ENCODE data around the gene ADAMTS4. TPM values are rescaled to one million over a fixed set of nuclear protein-coding genes. Genes with fewer than 3 reads are reported as not detected.

ADAMTS4 gene
- total RNA-seq, 1 experiment from 2014 or later = 7.0 TPM

DNA sequence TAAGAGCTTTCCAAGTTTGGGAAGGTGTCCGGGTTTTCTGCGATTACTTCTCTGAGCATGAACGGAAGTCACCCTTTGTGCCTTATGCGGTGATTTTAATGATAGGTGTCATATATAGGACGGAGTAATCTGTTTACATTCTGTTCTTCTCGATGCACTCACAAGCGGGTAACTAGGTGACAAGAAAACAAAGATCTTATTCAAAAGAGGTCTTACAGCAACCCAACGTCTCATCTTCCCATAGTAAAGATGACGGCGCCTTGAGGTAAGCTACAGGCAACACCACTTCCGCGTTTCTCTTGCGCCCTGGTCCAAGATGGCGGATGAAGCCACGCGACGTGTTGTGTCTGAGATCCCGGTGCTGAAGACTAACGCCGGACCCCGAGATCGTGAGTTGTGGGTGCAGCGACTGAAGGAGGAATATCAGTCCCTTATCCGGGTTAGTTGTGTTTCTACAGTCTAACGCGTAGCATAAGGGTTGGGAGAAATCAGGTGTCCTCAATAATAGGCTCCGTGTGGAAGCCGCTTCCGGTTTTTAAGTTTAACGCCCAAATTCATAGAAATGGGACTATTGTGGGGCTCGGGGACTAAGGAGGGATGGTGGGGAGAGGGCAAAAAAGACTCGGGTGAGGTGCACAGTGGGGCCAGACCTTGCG, 45.0 kb downstream of the ADAMTS4 start, which contains the start of gene UFC1:
TSS of gene UFC1 (plus strand) at position 297 of the 656 bp plus-strand sequence. CDS start at position 317, 20 bp downstream.
- H3K4ac ChIP-seq (ENCODE audit: low read depth, low read length) = peak within 1 kb of the TSS; percentile 84; the same call in 1 of the 2 replicates
- peak within 1 kb of the TSS; percentile 39 for H4K5ac ChIP-seq (ENCODE audit: insufficient read length, low read depth, low read length)
- H4K91ac ChIP-seq (ENCODE audit: insufficient read length, low read depth, low read length) = no peak within 1 kb of the TSS
- Mint-ChIP-seq H3K36me3 (ENCODE audit: insufficient read depth in 1 of 3, low read depth in 3 of 3) (peaks cover 10 to 20% (median 17%) of the 10 kb centered on the region in 3 experiments; a peak in 6 of 7 replicates), H3K9me3 (no peaks in the 10 kb centered on the region), H3K27me3 (ENCODE audit: low read depth) (no peaks in the 10 kb centered on the region), H3K4me1 (peaks cover 15 to 16% of the 10 kb centered on the region in 2 experiments), H3K4me3 (peak within 1 kb of the TSS; percentile 99 to 100), H3K27ac (peak within 1 kb of the TSS; percentile 98 to 100 (median 100))
- peak within 1 kb of the TSS; percentile 99 for H3K18ac ChIP-seq (ENCODE audit: insufficient read length, low read depth, low read length)
- peak within 1 kb of the TSS; percentile 71 for H3K56ac ChIP-seq (ENCODE audit: insufficient read length, low read depth, low read length)
- no peaks in the 10 kb centered on the region for H3K79me1 ChIP-seq (ENCODE audit: insufficient read depth, low read depth, low read length, poor library complexity, severe bottlenecking)
- peak; percentile 85 for DNase-seq
- peak within 1 kb of the TSS; percentile 93 for H3K27ac ChIP-seq (ENCODE audit: insufficient read length, low read depth, low read length)
- no CpG with 5 or more reads among the region's 33 CpGs for WGBS (ENCODE audit: extremely low coverage, insufficient read length, low lambda C conversion rate)
- no peak within 1 kb of the TSS for H2BK15ac ChIP-seq (ENCODE audit: low read depth, low read length)
- H3K4me1 ChIP-seq (ENCODE audit: insufficient read depth, low read length) = no peaks in the 10 kb centered on the region
- H3K23ac ChIP-seq (ENCODE audit: insufficient read length, low read depth, low read length) = peak within 1 kb of the TSS; percentile 2
- peak within 1 kb of the TSS; percentile 51 for H2AK5ac ChIP-seq (ENCODE audit: insufficient read length, low read length)
- no peaks in the 10 kb centered on the region for H3K9me3 ChIP-seq (ENCODE audit: control insufficient read depth, low read depth, low read length)
- no peaks in the 10 kb centered on the region for H3K23me2 ChIP-seq (ENCODE audit: insufficient read length, low read depth, low read length, poor library complexity, severe bottlenecking)
- peak within 1 kb of the TSS; percentile 99 for H2AFZ ChIP-seq (ENCODE audit: low read length)
- H4K20me1 ChIP-seq (ENCODE audit: control insufficient read depth, insufficient read depth, insufficient read length) = no peaks in the 10 kb centered on the region
- H3K14ac ChIP-seq (ENCODE audit: insufficient read depth, low read length) = peak within 1 kb of the TSS; percentile 100
- peak within 1 kb of the TSS; percentile 98 for H3K9ac ChIP-seq (ENCODE audit: extremely low read depth, insufficient read length, low read length)
- TF ChIP-seq, protein P1, sequence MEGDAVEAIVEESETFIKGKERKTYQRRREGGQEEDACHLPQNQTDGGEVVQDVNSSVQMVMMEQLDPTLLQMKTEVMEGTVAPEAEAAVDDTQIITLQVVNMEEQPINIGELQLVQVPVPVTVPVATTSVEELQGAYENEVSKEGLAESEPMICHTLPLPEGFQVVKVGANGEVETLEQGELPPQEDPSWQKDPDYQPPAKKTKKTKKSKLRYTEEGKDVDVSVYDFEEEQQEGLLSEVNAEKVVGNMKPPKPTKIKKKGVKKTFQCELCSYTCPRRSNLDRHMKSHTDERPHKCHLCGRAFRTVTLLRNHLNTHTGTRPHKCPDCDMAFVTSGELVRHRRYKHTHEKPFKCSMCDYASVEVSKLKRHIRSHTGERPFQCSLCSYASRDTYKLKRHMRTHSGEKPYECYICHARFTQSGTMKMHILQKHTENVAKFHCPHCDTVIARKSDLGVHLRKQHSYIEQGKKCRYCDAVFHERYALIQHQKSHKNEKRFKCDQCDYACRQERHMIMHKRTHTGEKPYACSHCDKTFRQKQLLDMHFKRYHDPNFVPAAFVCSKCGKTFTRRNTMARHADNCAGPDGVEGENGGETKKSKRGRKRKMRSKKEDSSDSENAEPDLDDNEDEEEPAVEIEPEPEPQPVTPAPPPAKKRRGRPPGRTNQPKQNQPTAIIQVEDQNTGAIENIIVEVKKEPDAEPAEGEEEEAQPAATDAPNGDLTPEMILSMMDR (conservative IDR thresholded peaks at IDR 0.05) = no peak
- H2BK120ac ChIP-seq (ENCODE audit: low read depth, low read length, poor library complexity, severe bottlenecking) = peak within 1 kb of the TSS; percentile 95
- H3K4me2 ChIP-seq (ENCODE audit: insufficient read depth, insufficient read length, low read length) = peak within 1 kb of the TSS; percentile 69
- peak within 1 kb of the TSS; percentile 77 for H2BK12ac ChIP-seq (ENCODE audit: insufficient read length, low read depth, low read length)
- peak within 1 kb of the TSS; percentile 100 for H3T11ph ChIP-seq (ENCODE audit: low read length)
- H4K8ac ChIP-seq (replicated peaks; ENCODE audit: insufficient read length, low read depth, low read length) = peak within 1 kb of the TSS; percentile 98
- no peaks in the 10 kb centered on the region for H3K79me2 ChIP-seq (ENCODE audit: insufficient read depth, low read length)
- no peaks in the 10 kb centered on the region for H3K27me3 ChIP-seq (ENCODE audit: insufficient read depth, low read length)
- H2BK20ac ChIP-seq (ENCODE audit: low read depth, low read length, poor library complexity, severe bottlenecking) = peak within 1 kb of the TSS; percentile 78
- peak within 1 kb of the TSS; percentile 66 for H2BK5ac ChIP-seq (ENCODE audit: insufficient read length, low read length)
